Measurements from ENCODE around the gene SHOC2. TPM values are rescaled to one million over a fixed set of nuclear protein-coding genes. Genes with fewer than 3 reads are reported as not detected.

Gene SHOC2
- total RNA-seq, 4 donors from 2014 or later = 28.4 to 41.9 (median 36.2) TPM

DNA sequence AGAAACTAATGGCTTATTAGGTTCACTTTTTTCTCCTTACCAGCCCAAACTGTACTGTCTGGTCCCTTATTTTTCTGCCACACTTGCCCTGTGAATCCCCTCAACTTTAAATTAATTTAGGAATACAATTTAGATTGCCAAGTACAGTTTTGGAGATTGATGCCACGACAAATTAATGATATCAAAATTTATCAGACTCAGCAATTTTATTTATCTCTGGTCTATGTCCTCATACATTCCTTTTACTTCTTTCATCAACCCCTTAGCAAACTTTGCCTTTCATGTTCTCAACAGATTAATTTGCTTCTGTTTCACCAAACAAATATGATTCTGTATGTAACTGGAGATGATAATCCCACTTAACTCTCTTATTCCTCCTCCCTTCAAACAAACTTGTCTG, 38.2 kb downstream of the SHOC2 start:
- H3K4me3 ChIP-seq (ENCODE audit: low read depth, poor library complexity, severe bottlenecking) = no peak overlapping the region
- WGBS, 2 donors = 63 to 69% methylated on average over 1 of the region's 1 CpG
- TF ChIP-seq, protein P1, sequence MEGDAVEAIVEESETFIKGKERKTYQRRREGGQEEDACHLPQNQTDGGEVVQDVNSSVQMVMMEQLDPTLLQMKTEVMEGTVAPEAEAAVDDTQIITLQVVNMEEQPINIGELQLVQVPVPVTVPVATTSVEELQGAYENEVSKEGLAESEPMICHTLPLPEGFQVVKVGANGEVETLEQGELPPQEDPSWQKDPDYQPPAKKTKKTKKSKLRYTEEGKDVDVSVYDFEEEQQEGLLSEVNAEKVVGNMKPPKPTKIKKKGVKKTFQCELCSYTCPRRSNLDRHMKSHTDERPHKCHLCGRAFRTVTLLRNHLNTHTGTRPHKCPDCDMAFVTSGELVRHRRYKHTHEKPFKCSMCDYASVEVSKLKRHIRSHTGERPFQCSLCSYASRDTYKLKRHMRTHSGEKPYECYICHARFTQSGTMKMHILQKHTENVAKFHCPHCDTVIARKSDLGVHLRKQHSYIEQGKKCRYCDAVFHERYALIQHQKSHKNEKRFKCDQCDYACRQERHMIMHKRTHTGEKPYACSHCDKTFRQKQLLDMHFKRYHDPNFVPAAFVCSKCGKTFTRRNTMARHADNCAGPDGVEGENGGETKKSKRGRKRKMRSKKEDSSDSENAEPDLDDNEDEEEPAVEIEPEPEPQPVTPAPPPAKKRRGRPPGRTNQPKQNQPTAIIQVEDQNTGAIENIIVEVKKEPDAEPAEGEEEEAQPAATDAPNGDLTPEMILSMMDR (IDR thresholded peaks at IDR 0.05) = no peak
- no peak for TF ChIP-seq POLR2A (IDR thresholded peaks at IDR 0.05)
- no peak for DNase-seq (ENCODE audit: low spot score in 2 of 2)
- intact Hi-C loops (cut with DNase I; ENCODE audit: low total_unique reads) = no loop called here

GRCh38 chr10:110959379-110960332, 40.3 kb downstream of the SHOC2 start:
- no peak overlapping the region for H3K4me3 ChIP-seq (ENCODE audit: low read depth, poor library complexity, severe bottlenecking)
- intact Hi-C loops (cut with DNase I; ENCODE audit: low total_unique reads) = no loop called here
- 22 to 40% methylated on average over 4 of the region's 4 CpGs for WGBS, 2 donors
- TF ChIP-seq POLR2A (IDR thresholded peaks at IDR 0.05) = no peak
- TF ChIP-seq, protein P1 (IDR thresholded peaks at IDR 0.05) = no peak
- no peak for DNase-seq (ENCODE audit: low spot score in 2 of 2)

DNA sequence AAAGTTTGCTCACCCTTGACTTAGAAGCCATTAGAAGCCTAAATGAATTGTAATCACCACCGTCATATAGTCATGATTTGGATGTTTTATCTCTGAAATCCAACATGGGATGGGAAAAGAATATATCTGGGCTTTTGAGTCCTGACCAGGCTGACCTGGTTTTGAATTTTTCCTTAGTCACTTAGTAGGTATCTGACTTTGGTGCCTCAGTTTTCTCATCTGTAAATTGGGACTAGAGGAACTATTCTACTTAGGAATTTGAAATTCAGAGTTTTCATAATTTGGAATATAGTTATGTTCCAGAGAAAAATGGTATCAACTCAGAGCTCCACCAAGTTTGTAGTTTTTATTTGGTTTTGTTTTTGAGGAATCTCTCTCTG, 40.9 kb downstream of the SHOC2 start:
- DNase-seq (ENCODE audit: low spot score in 2 of 2) = no peak
- intact Hi-C loops (cut with DNase I; ENCODE audit: low total_unique reads) = no loop called here
- no peak overlapping the region for H3K4me3 ChIP-seq (ENCODE audit: low read depth, poor library complexity, severe bottlenecking)
- WGBS, 2 donors = 94 to 100% methylated on average over 1 of the region's 1 CpG
- TF ChIP-seq POLR2A (IDR thresholded peaks at IDR 0.05) = no peak

DNA sequence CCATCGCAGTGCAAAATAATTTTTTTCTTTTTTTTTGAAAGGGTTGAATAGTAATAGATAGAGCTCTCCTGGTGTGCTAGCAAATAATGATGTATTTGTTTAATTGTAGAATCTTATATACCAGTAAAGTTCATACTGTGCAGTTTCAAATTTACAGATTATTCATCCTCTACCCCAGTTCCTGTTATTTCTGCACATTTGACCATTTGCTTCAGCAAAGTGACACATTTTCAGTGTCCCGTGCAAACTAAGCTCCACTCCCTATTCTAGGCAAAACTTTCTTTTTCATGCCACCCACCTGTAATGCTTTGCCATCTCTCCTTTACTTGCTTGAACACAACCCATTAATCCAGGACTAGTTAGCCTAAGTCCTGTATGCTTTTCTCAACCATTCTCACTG, 43.0 kb downstream of the SHOC2 start:
- WGBS, 2 donors = 91 to 97% methylated on average over 2 of the region's 2 CpGs
- TF ChIP-seq, protein P1 (IDR thresholded peaks at IDR 0.05) = no peak
- TF ChIP-seq POLR2A (IDR thresholded peaks at IDR 0.05) = no peak
- no peak for DNase-seq (ENCODE audit: low spot score in 2 of 2)
- no peak overlapping the region for H3K4me3 ChIP-seq (ENCODE audit: low read depth, poor library complexity, severe bottlenecking)
- intact Hi-C loops (cut with DNase I; ENCODE audit: low total_unique reads) = no loop called here

- TF ChIP-seq POLR2A (IDR thresholded peaks at IDR 0.05) = no peak
- TF ChIP-seq, protein P1 (IDR thresholded peaks at IDR 0.05) = no peak
- intact Hi-C loops (cut with DNase I; ENCODE audit: low total_unique reads) = no loop called here
- DNase-seq (ENCODE audit: low spot score in 2 of 2) = no peak
- no peak overlapping the region for H3K4me3 ChIP-seq (ENCODE audit: low read depth, poor library complexity, severe bottlenecking)
- 78 to 94% methylated on average over 2 of the region's 2 CpGs for WGBS, 2 donors
Observed at GRCh38 chr10:110963162-110963561, 43.8 kb downstream of the SHOC2 start.

DNA sequence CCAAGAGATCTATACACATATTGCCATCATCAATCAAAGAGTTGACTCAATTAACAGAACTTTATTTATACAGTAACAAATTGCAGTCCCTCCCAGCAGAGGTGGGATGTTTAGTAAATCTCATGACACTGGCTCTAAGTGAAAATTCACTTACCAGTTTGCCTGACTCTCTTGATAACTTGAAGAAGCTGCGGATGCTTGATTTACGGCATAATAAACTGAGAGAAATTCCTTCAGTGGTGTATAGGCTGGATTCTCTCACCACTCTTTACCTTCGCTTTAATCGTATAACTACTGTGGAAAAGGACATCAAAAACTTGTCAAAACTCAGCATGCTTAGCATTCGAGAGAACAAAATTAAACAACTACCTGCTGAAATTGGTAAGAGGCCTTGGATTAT, 45.3 kb downstream of the SHOC2 start:
- no peak overlapping the region for H3K4me3 ChIP-seq (ENCODE audit: low read depth, poor library complexity, severe bottlenecking)
- intact Hi-C loops (cut with DNase I; ENCODE audit: low total_unique reads) = no loop called here
- no peak for DNase-seq (ENCODE audit: low spot score in 2 of 2)
- 97% methylated on average over 5 of the region's 5 CpGs for WGBS, 2 donors
- TF ChIP-seq, protein P1 (IDR thresholded peaks at IDR 0.05) = no peak
- TF ChIP-seq POLR2A (IDR thresholded peaks at IDR 0.05) = no peak
